Measurements from ENCODE around the gene TOMM7.

Gene TOMM7

GRCh38 chr7:22859641-22860290 is 37.1 kb upstream of the TOMM7 start:
- TF ChIP-seq CTCF (IDR thresholded peaks at IDR 0.05; ENCODE audit: insufficient read depth, missing control alignments), result no peak
- DNase-seq (ENCODE audit: insufficient read length, low spot score) (no peak), FAIRE-seq (no peak)

- FAIRE-seq, result no peak
- no peak for DNase-seq (ENCODE audit: insufficient read length, low spot score)
- no peak for TF ChIP-seq CTCF (IDR thresholded peaks at IDR 0.05; ENCODE audit: insufficient read depth, missing control alignments)
Observed at GRCh38 chr7:22858640-22859561, 36.3 kb upstream of the TOMM7 start.

- DNase-seq (ENCODE audit: insufficient read length, low spot score), result no peak
- no peak for TF ChIP-seq CTCF (IDR thresholded peaks at IDR 0.05; ENCODE audit: insufficient read depth, missing control alignments)
- FAIRE-seq, result no peak
Observed at GRCh38 chr7:22858274-22858639, 35.6 kb upstream of the TOMM7 start.

GRCh38 chr7:22856416-22856815 is 33.8 kb upstream of the TOMM7 start:
- FAIRE-seq (no peak), DNase-seq (ENCODE audit: insufficient read length, low spot score) (no peak)
- TF ChIP-seq CTCF (IDR thresholded peaks at IDR 0.05; ENCODE audit: insufficient read depth, missing control alignments), result no peak

- no peak for TF ChIP-seq CTCF (IDR thresholded peaks at IDR 0.05; ENCODE audit: insufficient read depth, missing control alignments)
- FAIRE-seq (no peak), DNase-seq (ENCODE audit: insufficient read length, low spot score) (no peak)
Observed at GRCh38 chr7:22855049-22855392, 32.4 kb upstream of the TOMM7 start.

GRCh38 chr7:22854158-22855048 is 31.8 kb upstream of the TOMM7 start:
- DNase-seq (ENCODE audit: insufficient read length, low spot score) (no peak), FAIRE-seq (no peak)

More at GRCh38 chr7:22854158-22855048, 31.8 kb upstream of the TOMM7 start:
- TF ChIP-seq CTCF (IDR thresholded peaks at IDR 0.05; ENCODE audit: insufficient read depth, missing control alignments), result no peak
